Measurements from ENCODE around the gene NUDT16. TPM values are rescaled to one million over a fixed set of nuclear protein-coding genes. Genes with fewer than 3 reads are reported as not detected.
"Not testable (repeated sequence)": the region's sequence is repeated elsewhere in the genome, so short reads cannot be mapped to it uniquely, and the experiment has no call there.

Gene NUDT16
- 10.8 and 12.3 TPM in 2 replicates for total RNA-seq (2014; rRNA removed; shearing (Covaris generic))

GRCh38 chr3:131381445-131382291 is at the start of gene NUDT16:
NUDT16 (plus strand) TSS chr3:131381774; CDS start chr3:131381805, 31 bp downstream.
- Histone ChIP-seq H3K4me1 (no peaks in the 10 kb centered on the region), H3K27ac (peak within 1 kb of the TSS; percentile 46), H3K36me3 (no peaks in the 10 kb centered on the region), H3K4me3 (peak within 1 kb of the TSS; percentile 77), H3K27me3 (no peaks in the 10 kb centered on the region), H3K9me3 (replicated peaks) (no peaks in the 10 kb centered on the region)
- DNase-seq, result peak; percentile 98 to 99

DNA sequence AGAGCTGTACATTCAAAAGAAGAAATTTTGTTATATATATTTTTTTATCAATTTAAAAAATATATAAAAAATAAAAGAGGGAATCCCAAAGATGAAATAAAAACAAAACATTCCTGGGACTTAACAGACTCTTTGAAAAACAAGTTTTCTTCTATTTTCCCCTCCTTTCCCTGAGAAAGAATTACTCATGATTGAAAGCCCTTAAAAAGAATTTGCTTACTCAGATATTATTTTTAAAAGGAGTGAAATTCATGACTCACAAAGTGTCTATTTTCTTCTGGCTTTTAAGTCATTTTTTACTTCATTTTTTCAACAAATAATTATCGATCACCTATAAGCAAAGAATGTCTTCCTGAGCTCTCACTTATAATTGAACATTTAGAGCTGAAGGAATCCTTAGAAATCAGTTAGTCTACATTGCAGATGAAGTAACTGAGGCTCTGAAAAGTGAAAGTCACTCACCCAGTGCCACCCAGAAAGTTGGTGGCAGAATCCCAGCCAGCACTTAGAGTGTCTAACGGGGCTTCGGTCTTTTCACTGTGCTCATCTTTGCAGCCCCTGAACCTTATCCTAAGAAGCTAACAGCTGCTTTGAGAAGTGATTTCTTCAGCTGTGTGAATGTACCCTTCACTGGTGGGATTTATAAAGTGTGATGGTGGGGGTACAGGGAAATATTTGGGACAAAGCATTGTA is 42.5 kb upstream of the NUDT16 start:
- Histone ChIP-seq H3K9me3 (replicated peaks) (no peaks in the 10 kb centered on the region), H3K4me3 (no peak overlapping the region), H3K4me1 (no peaks in the 10 kb centered on the region), H3K27me3 (no peaks in the 10 kb centered on the region; the same call in 1 of the 2 replicates), H3K36me3 (no peaks in the 10 kb centered on the region), H3K27ac (no peak overlapping the region)
- DNase-seq, result no peak

DNA sequence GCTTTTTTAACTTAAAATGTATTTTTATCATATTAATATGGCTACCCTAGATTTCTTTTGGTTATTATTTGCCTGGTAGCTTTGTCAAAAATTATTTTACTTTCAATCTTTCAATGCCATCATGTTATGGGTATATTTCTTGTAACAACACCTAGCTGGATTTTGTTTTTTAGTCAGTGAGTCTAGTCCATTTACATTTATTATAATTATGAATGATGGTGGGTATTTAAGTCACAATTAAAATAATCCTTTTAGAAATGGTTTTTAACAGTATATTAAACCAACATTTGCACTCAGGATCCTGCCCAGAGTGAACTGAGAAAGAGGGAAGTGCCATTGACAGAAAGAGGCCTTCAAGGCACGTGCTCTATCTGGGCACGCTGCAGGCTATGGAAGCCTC is 39.8 kb upstream of the NUDT16 start:
- no peak for DNase-seq
- Histone ChIP-seq H3K36me3 (no peaks in the 10 kb centered on the region), H3K4me1 (no peaks in the 10 kb centered on the region), H3K4me3 (no peak overlapping the region), H3K27me3 (no peaks in the 10 kb centered on the region; the same call in 1 of the 2 replicates), H3K9me3 (replicated peaks) (no peaks in the 10 kb centered on the region), H3K27ac (no peak overlapping the region)

DNA sequence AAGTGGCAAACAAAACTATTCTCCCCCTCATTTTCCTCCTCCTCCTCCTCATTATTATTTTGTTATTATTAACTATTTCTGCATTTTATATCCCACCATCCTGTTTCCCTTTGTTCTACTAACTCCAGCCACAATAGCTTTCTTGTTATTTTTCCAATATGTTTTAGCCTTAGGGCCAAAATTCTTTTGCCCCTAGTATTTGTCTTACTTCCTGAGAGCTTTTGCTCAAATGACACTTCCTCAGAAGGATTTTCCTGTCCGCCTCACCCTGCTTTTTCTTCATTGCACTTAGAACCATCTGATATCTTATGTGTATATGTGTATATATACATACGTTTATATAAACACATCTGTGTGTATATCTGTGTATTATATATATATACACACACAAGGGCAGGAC is 32.7 kb upstream of the NUDT16 start:
- Histone ChIP-seq H3K27ac (no peak overlapping the region), H3K9me3 (replicated peaks) (no peaks in the 10 kb centered on the region), H3K4me3 (no peak overlapping the region), H3K27me3 (no peaks in the 10 kb centered on the region), H3K4me1 (no peaks in the 10 kb centered on the region), H3K36me3 (no peaks in the 10 kb centered on the region)
- no peak for DNase-seq

GRCh38 chr3:131349454-131349853 is 32.1 kb upstream of the NUDT16 start:
- H3K9me3 ChIP-seq (replicated peaks), result no peaks in the 10 kb centered on the region
- H3K36me3 ChIP-seq, result no peaks in the 10 kb centered on the region
- DNase-seq, result no peak
- H3K27me3 ChIP-seq, result no peaks in the 10 kb centered on the region
- no peak overlapping the region for H3K4me3 ChIP-seq
- H3K4me1 ChIP-seq, result no peaks in the 10 kb centered on the region
- no peak overlapping the region for H3K27ac ChIP-seq

DNA sequence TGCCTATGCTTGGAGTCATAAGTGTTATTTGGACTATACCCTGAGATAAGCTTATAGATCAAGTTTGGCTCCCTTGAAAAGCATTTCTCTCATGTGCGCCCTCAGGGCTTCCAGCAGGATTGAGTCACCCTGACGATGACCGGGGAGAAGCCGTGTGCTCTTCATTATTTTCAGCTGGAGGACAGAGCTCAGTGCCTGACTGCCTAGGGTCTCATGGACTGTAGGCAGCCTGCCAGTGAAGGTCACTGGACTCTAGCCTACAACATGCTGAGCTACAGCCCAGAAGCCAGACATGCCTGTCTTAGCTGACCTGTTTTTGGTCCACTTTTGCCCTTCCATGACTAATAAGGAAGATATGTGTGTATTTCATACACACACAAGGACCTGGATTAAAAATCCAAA is 31.6 kb upstream of the NUDT16 start:
- H3K27ac ChIP-seq, result no peak overlapping the region
- H3K36me3 ChIP-seq, result no peaks in the 10 kb centered on the region
- H3K4me3 ChIP-seq, result no peak overlapping the region
- no peaks in the 10 kb centered on the region for H3K4me1 ChIP-seq
- peak; percentile 18 to 22 for DNase-seq
- no peaks in the 10 kb centered on the region for H3K27me3 ChIP-seq
- no peaks in the 10 kb centered on the region for H3K9me3 ChIP-seq (replicated peaks)

GRCh38 chr3:131350506-131350905 is 31.1 kb upstream of the NUDT16 start:
- Histone ChIP-seq H3K4me1 (no peaks in the 10 kb centered on the region), H3K4me3 (no peak overlapping the region), H3K27me3 (no peaks in the 10 kb centered on the region), H3K36me3 (no peaks in the 10 kb centered on the region), H3K27ac (no peak overlapping the region), H3K9me3 (replicated peaks) (no peaks in the 10 kb centered on the region)
- no peak for DNase-seq

DNA sequence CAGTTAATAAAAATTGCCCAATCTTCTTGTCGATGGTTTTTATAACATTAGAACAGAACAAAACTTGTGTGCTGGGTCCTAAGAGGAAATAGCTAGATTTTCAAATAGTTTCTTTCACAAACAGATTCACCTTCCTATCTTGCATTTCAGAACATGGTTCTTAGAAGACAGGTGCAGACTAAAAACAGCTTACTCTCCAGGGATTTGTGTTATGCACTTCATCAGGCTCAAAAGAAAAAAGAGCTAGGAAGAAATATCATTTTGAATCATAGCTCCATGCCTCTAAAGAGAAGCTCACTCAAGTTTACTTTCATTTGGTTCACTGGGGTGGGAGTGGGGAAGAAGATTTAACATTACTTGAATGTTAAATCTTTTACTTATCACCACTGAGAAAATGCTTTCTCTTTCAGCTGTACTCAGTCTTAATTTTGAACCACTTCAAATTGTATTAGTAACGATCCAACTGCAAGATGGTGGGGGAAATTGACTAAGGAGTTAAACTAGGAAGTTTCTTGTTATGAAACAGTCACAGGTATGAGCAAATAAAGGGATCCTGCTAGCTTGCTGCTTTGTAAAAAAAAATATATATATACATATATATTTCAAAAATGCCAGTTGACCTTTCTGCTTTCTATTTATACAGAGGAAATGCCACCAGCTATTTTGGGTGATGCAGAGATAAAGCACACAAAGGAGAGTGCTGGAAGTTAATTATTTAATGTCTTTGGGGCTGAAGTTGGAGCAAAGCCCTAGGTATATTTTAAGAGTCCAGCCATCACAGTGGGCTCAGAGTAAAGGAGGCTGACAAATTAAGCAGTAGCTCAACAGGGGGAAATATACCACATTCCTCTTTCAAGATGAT is 28.3 kb upstream of the NUDT16 start:
- no peaks in the 10 kb centered on the region for H3K4me1 ChIP-seq
- H3K36me3 ChIP-seq, result no peaks in the 10 kb centered on the region
- no peak overlapping the region for H3K27ac ChIP-seq
- no peak overlapping the region for H3K4me3 ChIP-seq
- no peaks in the 10 kb centered on the region for H3K27me3 ChIP-seq
- H3K9me3 ChIP-seq (replicated peaks), result no peaks in the 10 kb centered on the region
- no peak for DNase-seq

- DNase-seq, result no peak
- Histone ChIP-seq H3K4me3 (no peak overlapping the region), H3K27me3 (no peaks in the 10 kb centered on the region), H3K9me3 (replicated peaks) (no peaks in the 10 kb centered on the region), H3K27ac (no peak overlapping the region), H3K36me3 (no peaks in the 10 kb centered on the region), H3K4me1 (no peaks in the 10 kb centered on the region)
Observed at GRCh38 chr3:131353986-131354385, 27.6 kb upstream of the NUDT16 start.

- Histone ChIP-seq H3K27ac (no peak overlapping the region), H3K4me3 (no peak overlapping the region), H3K36me3 (no peaks in the 10 kb centered on the region), H3K27me3 (no peaks in the 10 kb centered on the region), H3K9me3 (replicated peaks) (no peaks in the 10 kb centered on the region), H3K4me1 (no peaks in the 10 kb centered on the region)
- no peak for DNase-seq
Observed at GRCh38 chr3:131356006-131356595, 25.5 kb upstream of the NUDT16 start.

GRCh38 chr3:131357275-131357674 is 24.3 kb upstream of the NUDT16 start:
- H3K4me3 ChIP-seq, result no peak overlapping the region
- H3K4me1 ChIP-seq, result no peaks in the 10 kb centered on the region
- H3K27me3 ChIP-seq, result no peaks in the 10 kb centered on the region
- H3K36me3 ChIP-seq, result no peaks in the 10 kb centered on the region
- H3K9me3 ChIP-seq (replicated peaks), result no peaks in the 10 kb centered on the region
- DNase-seq, result no peak
- no peak overlapping the region for H3K27ac ChIP-seq

GRCh38 chr3:131360191-131360755 is 21.3 kb upstream of the NUDT16 start:
- Histone ChIP-seq H3K4me3 (no peak overlapping the region), H3K9me3 (replicated peaks) (no peaks in the 10 kb centered on the region), H3K27ac (no peak overlapping the region), H3K4me1 (no peaks in the 10 kb centered on the region), H3K36me3 (no peaks in the 10 kb centered on the region), H3K27me3 (no peaks in the 10 kb centered on the region)
- DNase-seq, result no peak

DNA sequence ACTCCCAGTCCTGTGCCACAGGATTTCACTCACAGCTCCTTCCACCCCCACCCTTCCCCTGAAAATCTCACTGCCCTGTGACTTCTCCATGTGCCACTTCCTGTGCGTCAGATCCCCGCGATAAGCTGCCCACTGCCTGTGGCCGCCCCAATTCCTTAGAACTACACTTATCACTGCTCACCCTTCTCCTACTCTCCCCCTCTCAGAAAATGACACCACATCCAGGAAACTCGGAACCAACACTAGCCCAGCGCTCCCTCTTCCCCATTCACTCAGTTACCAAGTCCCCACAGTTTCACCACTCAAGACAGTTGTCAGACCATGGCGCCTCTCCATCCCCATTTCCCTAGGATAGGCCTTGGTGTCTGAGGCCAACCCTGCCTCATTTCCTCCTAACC is 20.5 kb upstream of the NUDT16 start:
- H3K27ac ChIP-seq; H3K27me3 ChIP-seq; H3K36me3 ChIP-seq; H3K4me1 ChIP-seq; H3K4me3 ChIP-seq; H3K9me3 ChIP-seq (replicated peaks); DNase-seq: not testable (repeated sequence)

All from SJCRH30 (cell line).